GM21717 (cell line): ENCODE data around the gene GTF2H1.
"Not testable (repeated sequence)": the region's sequence is repeated elsewhere in the genome, so short reads cannot be mapped to it uniquely, and the experiment has no call there.

Experiments used
- ATAC-seq: cut with Tn5 transposase; IDR thresholded peaks from one replicate; pipeline ENCODE4 v1.9.1; 2021; ENCODE audit warnings: mild to moderate bottlenecking, moderate library complexity; ENCODE audit not compliant: unreplicated experiment

GTF2H1 gene

DNA sequence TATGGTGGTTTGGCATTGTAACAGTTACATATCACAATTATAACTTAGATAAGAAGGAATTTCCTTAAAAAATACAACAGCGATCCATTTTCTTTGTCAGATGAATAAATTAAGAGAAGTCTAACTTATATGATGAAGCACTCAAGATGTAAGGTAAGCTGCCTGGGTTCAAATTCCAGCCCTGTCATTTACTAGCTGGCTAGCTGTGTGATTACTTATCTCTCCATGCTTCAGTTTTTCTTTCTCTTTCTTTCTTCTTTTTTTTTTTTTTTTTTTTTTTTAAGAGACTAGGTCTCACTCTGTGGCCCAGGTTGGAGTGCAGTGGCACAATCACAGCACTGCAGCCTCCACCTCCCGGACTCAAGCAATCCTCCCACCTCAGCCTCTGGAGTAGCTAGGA, 49.8 kb downstream of the GTF2H1 start:
- ATAC-seq = no peak

GRCh38 chr11:18374956-18375355, 52.6 kb downstream of the GTF2H1 start:
- no peak for ATAC-seq

GRCh38 chr11:18375941-18376340, 53.6 kb downstream of the GTF2H1 start:
- ATAC-seq = no peak

DNA sequence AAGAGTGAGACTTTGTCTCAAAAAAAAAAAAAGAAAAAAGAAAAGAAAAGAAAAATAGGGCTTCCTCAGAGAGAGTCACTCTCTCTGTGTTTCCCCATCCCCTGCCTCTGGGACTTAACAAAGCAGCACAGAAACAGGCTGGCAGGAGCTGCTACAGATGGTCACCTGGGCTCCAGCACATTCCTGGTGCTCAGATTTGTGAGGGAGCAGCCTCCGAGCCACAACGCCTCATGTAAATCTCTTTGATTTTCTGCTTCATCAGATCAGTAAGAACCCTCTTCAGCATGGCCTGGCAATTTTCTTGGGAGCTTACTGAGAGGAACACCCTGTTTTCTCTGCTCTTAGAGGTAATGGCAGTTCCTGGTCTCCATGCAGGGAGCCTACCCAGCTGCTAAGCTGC, 56.8 kb downstream of the GTF2H1 start:
- ATAC-seq = no peak

GRCh38 chr11:18383388-18384156, 61.2 kb downstream of the GTF2H1 start:
- ATAC-seq = peak; percentile 93

DNA sequence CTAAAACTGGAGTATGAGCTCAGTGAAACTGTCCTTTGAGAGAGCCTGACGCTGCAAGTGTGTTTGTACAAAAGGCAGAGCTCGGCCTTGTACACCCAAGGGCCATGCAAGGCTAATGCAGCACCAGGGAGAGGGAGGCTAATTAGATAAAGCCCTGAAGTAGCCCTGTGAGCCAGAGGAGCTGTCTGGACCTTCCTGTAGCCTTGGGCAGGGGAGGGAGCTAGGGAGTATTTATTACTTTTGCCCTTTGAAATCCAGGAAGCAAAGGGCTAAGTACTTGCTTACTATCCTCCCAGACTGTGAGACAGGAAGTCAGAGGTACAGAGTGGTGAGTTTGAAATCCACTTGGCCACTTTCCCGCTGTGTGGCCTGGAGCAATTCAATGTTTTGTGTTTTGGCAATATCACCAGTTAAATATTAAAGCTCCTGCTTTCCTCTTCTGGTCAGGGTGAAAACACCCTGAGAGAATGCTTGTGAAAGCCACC, 61.8 kb downstream of the GTF2H1 start:
- ATAC-seq = peak; percentile 38

DNA sequence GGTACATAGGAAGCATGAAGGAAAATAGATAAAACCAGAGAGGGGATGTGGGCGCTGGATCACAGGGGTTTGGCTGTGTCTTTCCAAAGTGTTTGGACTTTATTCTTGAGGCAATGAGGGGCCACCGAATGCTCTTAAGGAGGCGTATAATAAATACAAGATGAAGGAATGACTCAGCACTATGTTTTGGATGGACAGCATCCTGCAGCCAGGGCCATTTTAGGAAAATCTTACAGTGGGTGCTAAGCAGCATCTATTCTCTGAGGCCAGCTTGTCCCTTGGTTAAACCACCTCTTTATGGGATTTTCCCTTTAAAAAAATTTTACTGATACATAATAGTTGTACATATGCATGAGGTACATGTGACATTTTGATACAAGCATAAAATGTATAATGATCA, 67.7 kb downstream of the GTF2H1 start:
- ATAC-seq = no peak

DNA sequence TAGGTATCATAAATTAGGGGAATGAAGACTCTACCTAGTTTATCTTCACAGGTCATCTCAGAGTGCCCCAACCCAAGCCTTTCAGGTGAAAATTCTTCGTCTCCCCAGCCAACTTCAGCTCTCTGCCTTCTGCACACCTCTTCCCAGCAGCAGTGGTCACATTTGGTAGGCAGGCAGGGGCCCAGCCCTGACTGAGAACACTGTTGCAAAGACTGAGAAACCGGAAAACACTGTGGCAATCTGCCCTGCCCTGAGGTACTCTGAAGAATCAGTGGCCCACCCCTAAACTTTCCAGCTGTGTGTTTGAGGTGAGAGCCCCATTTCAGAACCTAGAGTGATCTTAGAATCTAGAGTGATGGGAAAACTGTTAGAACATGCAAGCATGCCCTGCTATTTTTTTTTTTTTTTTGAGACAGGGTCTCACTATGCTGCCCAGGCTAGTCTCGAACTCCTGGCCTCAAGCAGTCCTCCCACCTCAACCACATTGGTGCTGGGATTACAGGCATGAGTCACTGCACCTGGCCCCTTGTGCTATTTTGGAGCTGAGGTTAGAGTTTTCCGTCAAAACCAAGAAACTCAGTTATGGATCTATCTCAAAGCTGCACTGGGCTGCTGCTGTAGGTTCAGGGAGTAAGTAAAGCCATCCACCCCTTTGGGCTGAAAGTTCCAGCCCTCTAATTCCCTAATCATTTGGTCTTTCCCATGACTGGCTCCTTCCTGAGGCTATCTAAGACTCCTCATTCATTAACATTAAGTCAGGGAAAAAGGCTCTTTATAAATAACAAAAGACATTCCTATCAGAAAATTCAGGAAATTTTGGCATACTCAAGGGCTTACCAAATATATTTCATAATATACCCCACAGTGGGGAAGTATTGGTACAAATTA, 70.3 kb downstream of the GTF2H1 start:
- ATAC-seq = no peak

DNA sequence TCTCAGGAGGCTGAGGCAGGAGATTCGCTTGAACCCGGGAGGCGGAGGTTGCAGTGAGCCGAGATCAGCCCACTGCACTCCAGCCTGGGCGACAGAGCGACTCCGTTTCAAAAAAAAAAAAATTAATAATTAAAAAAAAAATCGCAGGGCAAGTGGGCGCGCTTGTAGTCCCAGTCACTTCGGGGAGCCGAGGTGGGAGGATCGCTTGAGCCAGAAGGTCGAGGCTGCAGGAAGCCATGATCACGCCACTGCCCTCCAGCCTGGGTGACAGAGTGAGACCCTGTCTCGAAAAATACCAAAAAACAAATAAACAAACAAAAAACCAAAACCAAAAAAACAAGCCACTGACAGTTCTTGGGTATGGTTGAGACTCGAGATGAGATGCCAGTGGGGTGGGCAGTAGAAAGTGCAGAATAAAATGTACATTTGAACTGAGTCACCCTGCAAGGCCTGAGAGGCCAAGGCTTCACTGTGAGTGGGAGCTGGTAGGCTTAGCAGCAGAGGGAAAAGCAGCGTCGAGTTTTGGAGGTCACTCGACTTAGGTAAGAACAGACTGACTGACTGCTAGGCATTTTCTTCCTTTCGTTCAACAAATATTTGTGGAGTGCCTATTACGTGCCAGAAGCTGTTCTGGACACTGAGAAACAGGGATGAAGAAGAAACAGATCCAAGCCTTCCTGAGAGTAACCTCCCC, 71.4 kb downstream of the GTF2H1 start:
- ATAC-seq = no peak

- peak; percentile 66 for ATAC-seq
Measured at GRCh38 chr11:18394275-18394927, 72.0 kb downstream of the GTF2H1 start, which contains the start of gene LDHA. Gene LDHA (plus strand): TSS chr11:18394563. CDS start chr11:18396843, 2,280 bp downstream.

DNA sequence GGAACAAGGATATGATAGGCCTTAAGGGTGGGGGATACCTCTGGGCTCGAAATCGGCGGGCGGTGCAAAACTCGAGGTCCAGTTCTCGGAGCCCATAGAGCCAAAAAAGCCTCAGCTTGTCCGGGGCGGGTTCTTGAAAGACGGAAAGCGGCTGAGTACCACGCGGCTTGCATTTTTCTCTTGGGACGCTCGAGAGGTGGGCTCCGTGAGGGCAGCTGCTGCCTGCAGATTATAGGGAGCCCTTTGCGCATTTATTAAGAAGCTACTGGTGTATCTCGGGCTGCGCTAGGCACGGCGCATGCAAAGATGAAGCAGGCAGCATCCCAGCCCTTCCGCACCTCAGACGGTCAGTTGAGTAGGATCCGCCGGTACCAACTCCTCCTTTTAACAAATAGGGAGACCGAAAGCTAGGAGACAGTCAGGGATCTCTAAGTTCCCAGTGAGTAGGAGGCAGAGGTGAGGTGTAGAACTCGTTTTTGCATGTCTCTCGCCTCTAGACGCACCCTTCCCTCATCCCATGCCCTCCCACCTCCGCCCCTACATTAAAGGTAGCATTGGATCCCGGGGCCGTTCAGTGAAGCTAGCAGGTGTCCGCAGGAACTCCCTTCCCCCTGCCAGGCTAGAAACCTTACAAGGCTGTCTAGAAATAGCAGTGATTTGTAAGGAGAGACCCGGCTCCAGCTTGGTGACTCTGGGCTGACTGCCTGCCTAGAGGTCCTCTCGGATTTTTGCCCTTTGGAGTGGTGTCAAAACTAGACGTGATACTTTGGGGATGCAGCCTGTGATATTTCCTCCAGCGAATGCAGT, 72.8 kb downstream of the GTF2H1 start:
- no peak for ATAC-seq

- ATAC-seq = peak; percentile 47
Measured at GRCh38 chr11:18395735-18396504, 73.6 kb downstream of the GTF2H1 start.

DNA sequence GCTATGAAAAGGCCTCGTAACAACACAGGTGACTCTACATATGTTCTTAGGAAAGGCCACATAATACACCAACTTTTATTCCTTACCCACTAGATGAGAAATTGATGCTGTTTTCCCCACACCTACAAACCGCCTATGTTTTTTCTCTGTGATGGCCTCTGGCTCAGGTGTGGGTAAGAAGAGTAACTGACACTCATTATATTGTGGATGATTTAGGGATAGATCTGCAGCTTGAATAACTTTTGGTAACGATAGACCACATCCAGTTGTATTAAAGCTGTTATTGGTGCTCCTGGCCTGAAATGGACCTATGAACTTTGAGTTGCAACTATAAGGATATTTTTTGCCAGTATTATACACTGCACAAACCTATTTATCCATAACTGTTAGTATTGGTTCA, 75.6 kb downstream of the GTF2H1 start:
- ATAC-seq = no peak

GRCh38 chr11:18401077-18401476, 78.7 kb downstream of the GTF2H1 start:
- not testable (repeated sequence) for ATAC-seq

DNA sequence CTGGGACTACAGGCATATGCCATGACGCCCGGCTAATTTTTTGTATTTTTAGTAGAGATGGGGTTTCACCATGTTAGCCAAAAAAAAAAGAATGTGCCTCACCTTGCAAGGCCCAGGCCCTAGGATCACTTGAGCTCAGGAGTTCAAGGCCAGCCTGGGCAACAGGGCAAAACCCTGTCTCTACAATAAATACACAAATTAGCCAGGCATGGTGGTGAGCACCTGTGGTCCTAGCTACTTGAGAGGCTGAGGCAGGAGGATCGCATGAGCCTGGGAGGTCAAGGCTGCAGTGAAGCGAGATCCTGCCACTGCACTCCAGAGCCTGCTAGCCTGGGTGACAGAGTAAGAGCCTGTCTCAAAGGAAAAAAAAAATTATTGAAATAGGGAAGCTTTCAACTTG, 81.7 kb downstream of the GTF2H1 start:
- no peak for ATAC-seq

GRCh38 chr11:18407400-18407799, 85.0 kb downstream of the GTF2H1 start:
- ATAC-seq = not testable (repeated sequence)

DNA sequence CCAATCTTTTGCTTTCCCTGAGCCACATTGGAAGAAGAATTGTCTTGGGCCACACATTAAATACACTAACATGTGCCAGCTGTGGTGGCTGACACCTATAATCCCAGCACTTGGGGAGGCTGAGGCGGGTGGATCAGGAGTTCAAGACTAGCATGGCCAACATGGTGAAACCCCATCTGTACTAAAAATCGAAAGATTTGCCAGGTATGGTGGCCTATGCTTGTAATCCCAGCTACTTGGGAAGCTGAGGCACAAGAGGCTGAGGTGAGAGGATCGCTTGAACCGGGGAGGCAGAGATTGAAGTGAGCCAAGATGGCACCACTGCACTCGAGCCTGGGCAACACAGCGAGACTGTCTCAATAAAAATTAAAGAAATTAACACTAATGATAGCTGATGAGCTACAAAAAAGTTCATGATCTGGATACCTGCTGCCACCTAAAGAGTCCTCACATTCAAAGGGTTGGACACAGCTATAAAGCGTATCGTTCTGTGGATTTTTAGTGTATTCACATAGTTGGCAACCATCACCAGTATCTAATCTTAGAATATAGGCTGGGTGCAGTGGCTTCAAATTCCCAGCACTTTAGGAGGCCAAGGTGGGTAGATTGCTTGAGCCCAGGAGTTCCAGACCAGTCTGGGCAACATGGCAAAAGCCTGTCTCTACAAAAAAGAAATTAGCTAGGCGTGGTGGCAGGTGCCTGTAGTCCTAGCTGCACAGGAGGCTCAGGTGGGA, 86.4 kb downstream of the GTF2H1 start:
- ATAC-seq = no peak

- no peak for ATAC-seq
Measured at GRCh38 chr11:18416459-18416858, 94.1 kb downstream of the GTF2H1 start.
